IPS DF 6.9 (cell line): ENCODE measurements around the gene SLC25A34.

Experiments used
- DNase-seq: peaks from one replicate; pipeline ENCODE4 v3.0.0-alpha.2; 2013; ENCODE audit warnings: low read depth, low spot score
- H3K27ac ChIP-seq: one replicate; pipeline ENCODE4 v1.5.1; 2013; ENCODE audit warnings: low read length, control low read depth
- H3K27me3 ChIP-seq: 2 replicates; pipeline ENCODE4 v1.6.1; 2013; ENCODE audit warnings: mild to moderate bottlenecking, low read length; ENCODE audit not compliant: control insufficient read depth, insufficient read depth
- H3K36me3 ChIP-seq: 2 replicates; pipeline ENCODE4 v1.6.1; 2013; ENCODE audit warnings: low read length; ENCODE audit not compliant: control insufficient read depth, insufficient read depth
- H3K4me1 ChIP-seq: 2 replicates; pipeline ENCODE4 v1.6.1; 2013; ENCODE audit warnings: low read length; ENCODE audit not compliant: control insufficient read depth, insufficient read depth
- H3K4me3 ChIP-seq: 2 replicates; pipeline ENCODE4 v1.5.1; 2013; ENCODE audit warnings: mild to moderate bottlenecking, low read length
- H3K9me3 ChIP-seq: 2 replicates; pipeline ENCODE4 v1.6.1; 2013; ENCODE audit warnings: low read length, inconsistent platforms; ENCODE audit not compliant: control insufficient read depth, insufficient read depth
- WGBS: extraction: QIAGEN DNeasy Blood & Tissue Kit; methylation state at CpG from one replicate; pipeline ENCODE4 v1.1.7; 2013; ENCODE audit warnings: mixed read lengths, missing lambda C conversion rate; ENCODE audit not compliant: insufficient read length, insufficient coverage; 5-methylcytosine and 5-hydroxymethylcytosine counted together

SLC25A34 gene

GRCh38 chr1:15726508-15726907 lies 9.6 kb upstream of the SLC25A34 start:
- Histone ChIP-seq H3K27ac (no peak overlapping the region), H3K36me3 (peaks cover 23% of the 10 kb centered on the region)
- WGBS, result no CpG with 5 or more reads among the region's 9 CpGs

GRCh38 chr1:15727021-15727420 lies 9.0 kb upstream of the SLC25A34 start:
- no peaks in the 10 kb centered on the region for H3K27me3 ChIP-seq
- H3K36me3 ChIP-seq, result peaks cover 27% of the 10 kb centered on the region
- no peak overlapping the region for H3K4me3 ChIP-seq
- H3K27ac ChIP-seq, result no peak overlapping the region
- no peaks in the 10 kb centered on the region for H3K9me3 ChIP-seq
- no peaks in the 10 kb centered on the region for H3K4me1 ChIP-seq
- no CpG with 5 or more reads among the region's 21 CpGs for WGBS
- no peak for DNase-seq

More at GRCh38 chr1:15726508-15726907, 9.6 kb upstream of the SLC25A34 start:
- no peaks in the 10 kb centered on the region for H3K9me3 ChIP-seq
- DNase-seq, result no peak
- no peaks in the 10 kb centered on the region for H3K27me3 ChIP-seq
- no peaks in the 10 kb centered on the region for H3K4me1 ChIP-seq
- no peak overlapping the region for H3K4me3 ChIP-seq

DNA sequence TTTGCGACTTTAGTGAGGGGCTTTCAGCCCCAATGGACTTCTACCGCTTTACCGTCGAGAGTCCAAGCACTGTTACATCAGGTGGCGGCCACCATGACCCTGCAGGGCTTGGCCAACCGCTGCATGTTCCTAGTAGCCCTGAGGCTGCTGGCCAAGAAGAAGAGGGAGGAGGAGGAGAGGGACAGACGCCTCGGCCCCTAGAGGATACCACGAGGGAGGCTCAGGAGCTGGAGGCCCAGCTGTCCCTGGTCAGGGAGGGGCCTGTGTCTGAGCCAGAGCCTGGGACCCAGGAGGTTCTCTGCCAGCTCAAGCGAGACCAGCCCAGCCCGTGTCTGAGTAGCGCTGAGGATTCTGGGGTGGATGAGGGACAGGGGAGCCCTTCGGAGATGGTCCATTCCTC lies 8.6 kb upstream of the SLC25A34 start:
- peaks cover 29% of the 10 kb centered on the region for H3K36me3 ChIP-seq
- WGBS, result no CpG with 5 or more reads among the region's 13 CpGs

GRCh38 chr1:15727866-15728534 lies 8.1 kb upstream of the SLC25A34 start:
- Histone ChIP-seq H3K4me3 (no peak overlapping the region), H3K27ac (no peak overlapping the region), H3K36me3 (peaks cover 29% of the 10 kb centered on the region), H3K9me3 (no peaks in the 10 kb centered on the region), H3K27me3 (no peaks in the 10 kb centered on the region), H3K4me1 (no peaks in the 10 kb centered on the region)
- no peak for DNase-seq
- no CpG with 5 or more reads among the region's 23 CpGs for WGBS

More for the DNA sequence above, 8.6 kb upstream of the SLC25A34 start:
- Histone ChIP-seq H3K27ac (no peak overlapping the region), H3K27me3 (no peaks in the 10 kb centered on the region), H3K4me1 (no peaks in the 10 kb centered on the region), H3K9me3 (no peaks in the 10 kb centered on the region), H3K4me3 (no peak overlapping the region)
- DNase-seq, result no peak

- no peak overlapping the region for H3K4me3 ChIP-seq
- H3K4me1 ChIP-seq, result no peaks in the 10 kb centered on the region
- H3K36me3 ChIP-seq, result peaks cover 29% of the 10 kb centered on the region
- no peak overlapping the region for H3K27ac ChIP-seq
- DNase-seq, result no peak
- no peaks in the 10 kb centered on the region for H3K9me3 ChIP-seq
- H3K27me3 ChIP-seq, result no peaks in the 10 kb centered on the region
- WGBS, result no CpG with 5 or more reads among the region's 22 CpGs
Observed at GRCh38 chr1:15728937-15729657, 7.0 kb upstream of the SLC25A34 start.

DNA sequence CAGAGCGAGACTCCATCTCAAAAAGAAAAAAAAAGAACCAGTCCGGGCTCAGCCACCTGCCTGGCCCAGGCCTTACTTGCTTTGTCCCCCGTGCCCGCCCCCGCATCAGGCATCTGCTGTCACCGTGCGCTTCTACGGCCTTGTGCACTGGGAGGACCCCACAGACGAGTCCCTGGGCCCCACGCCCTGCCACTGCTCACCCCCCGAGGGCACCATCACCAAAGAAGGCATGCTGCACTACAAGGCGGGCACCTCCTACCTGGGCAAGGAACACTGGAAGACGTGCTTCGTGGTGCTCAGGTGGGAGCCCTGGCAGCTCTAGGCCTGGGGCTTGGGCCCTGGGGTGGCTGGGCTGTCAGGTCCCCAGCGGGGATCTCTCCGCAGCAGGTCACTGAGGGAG lies 5.6 kb upstream of the SLC25A34 start:
- no peaks in the 10 kb centered on the region for H3K27me3 ChIP-seq
- H3K4me3 ChIP-seq, result no peak overlapping the region
- WGBS, result no CpG with 5 or more reads among the region's 16 CpGs
- no peak overlapping the region for H3K27ac ChIP-seq
- H3K9me3 ChIP-seq, result no peaks in the 10 kb centered on the region
- H3K36me3 ChIP-seq, result peaks cover 30% of the 10 kb centered on the region
- no peak for DNase-seq
- no peaks in the 10 kb centered on the region for H3K4me1 ChIP-seq

DNA sequence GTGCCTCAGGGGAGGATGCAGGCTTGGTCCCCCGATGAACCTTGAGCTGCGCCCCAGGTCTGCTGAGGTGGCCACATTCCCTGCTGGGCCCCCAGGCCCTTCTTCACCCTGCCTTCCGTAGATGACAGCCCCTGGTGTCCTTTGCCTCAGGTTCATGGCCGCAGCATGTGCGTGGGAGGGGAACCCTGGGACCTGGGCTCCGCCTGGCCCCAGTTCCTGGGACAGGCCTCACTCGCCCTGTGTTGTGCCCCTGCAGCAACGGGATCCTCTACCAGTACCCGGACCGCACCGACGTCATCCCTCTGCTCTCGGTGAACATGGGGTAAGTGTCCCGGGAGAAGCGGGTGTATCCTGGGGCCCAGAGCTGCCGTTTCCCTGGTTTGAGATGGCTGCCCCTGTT lies 5.1 kb upstream of the SLC25A34 start:
- peaks cover 29% of the 10 kb centered on the region for H3K36me3 ChIP-seq
- DNase-seq, result no peak
- H3K4me1 ChIP-seq, result no peaks in the 10 kb centered on the region; the same call in 1 of the 2 replicates
- no peak overlapping the region for H3K27ac ChIP-seq
- H3K27me3 ChIP-seq, result no peaks in the 10 kb centered on the region
- H3K9me3 ChIP-seq, result no peaks in the 10 kb centered on the region
- H3K4me3 ChIP-seq, result no peak overlapping the region
- no CpG with 5 or more reads among the region's 16 CpGs for WGBS

- H3K9me3 ChIP-seq, result no peaks in the 10 kb centered on the region
- no peaks in the 10 kb centered on the region for H3K27me3 ChIP-seq
- H3K4me3 ChIP-seq, result no peak overlapping the region
- H3K36me3 ChIP-seq, result peaks cover 26% of the 10 kb centered on the region
- no peak overlapping the region for H3K27ac ChIP-seq
- no CpG with 5 or more reads among the region's 39 CpGs for WGBS
- no peak for DNase-seq
- H3K4me1 ChIP-seq, result peaks cover 2% of the 10 kb centered on the region; the same call in 1 of the 2 replicates
Observed at GRCh38 chr1:15731735-15732685, 4.0 kb upstream of the SLC25A34 start.

GRCh38 chr1:15732686-15733081 lies 3.4 kb upstream of the SLC25A34 start:
- Histone ChIP-seq H3K9me3 (no peaks in the 10 kb centered on the region), H3K4me1 (peaks cover 2% of the 10 kb centered on the region; the same call in 1 of the 2 replicates), H3K27me3 (no peaks in the 10 kb centered on the region), H3K27ac (no peak overlapping the region), H3K36me3 (peaks cover 23% of the 10 kb centered on the region), H3K4me3 (no peak overlapping the region)
- no CpG with 5 or more reads among the region's 7 CpGs for WGBS
- DNase-seq, result no peak

DNA sequence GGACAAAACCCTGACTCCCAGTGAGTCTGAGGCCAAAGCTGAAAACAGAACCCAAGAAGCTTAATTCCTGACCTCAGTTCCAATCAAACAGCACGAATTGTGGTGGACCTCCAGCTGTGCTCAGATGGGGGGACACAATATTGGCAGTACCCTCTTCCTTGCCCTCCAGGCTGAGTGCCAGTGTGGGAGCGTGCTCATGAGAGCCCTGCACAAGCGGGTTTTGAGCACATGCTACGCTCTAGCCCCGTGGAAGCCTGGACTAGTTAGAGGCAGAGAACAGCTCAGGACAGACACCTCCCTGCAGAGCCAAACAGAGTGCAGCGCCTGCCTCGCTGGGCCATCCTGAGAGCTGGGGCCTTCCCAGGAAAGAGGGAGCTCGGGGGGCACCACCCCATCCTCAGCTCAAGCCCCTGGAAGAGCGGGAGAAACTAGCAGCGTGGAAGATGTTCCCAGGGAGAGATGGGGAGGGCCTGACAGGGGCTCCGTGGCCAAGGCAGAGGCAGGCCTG lies 2.8 kb upstream of the SLC25A34 start:
- Histone ChIP-seq H3K4me1 (peaks cover 2% of the 10 kb centered on the region; the same call in 1 of the 2 replicates), H3K27me3 (no peaks in the 10 kb centered on the region), H3K4me3 (no peak overlapping the region), H3K27ac (no peak overlapping the region), H3K36me3 (peaks cover 18% of the 10 kb centered on the region), H3K9me3 (no peaks in the 10 kb centered on the region)
- WGBS, result no CpG with 5 or more reads among the region's 11 CpGs
- DNase-seq, result no peak
